Thyroid gland (tissue), 4 donors: ENCODE results near the gene RSPRY1. TPM values are rescaled to one million over a fixed set of nuclear protein-coding genes. Genes with fewer than 3 reads are reported as not detected.
"Not testable (repeated sequence)": the region's sequence is repeated elsewhere in the genome, so short reads cannot be mapped to it uniquely, and the experiment has no call there.

Source experiments
- DNase-seq, 2 donors: peaks; one replicate each; pipeline ENCODE4 v3.0.0-alpha.2; 2019
- H3K27ac ChIP-seq, 3 donors: fragments of 200-600 bp; sonication (generic); 1 replicate in 2 of 3; 2 replicates in 1 of 3; pipeline ENCODE4 v1.5.1; 2016 to 2019; ENCODE audit warnings: mild to moderate bottlenecking in 1 of 3, moderate library complexity in 1 of 3
- H3K27me3 ChIP-seq: fragments of 200-600 bp; sonication (generic); one replicate; pipeline ENCODE4 v1.5.1; 2019
- H3K36me3 ChIP-seq, 2 donors: fragments of 200-600 bp; sonication (generic); one replicate each; pipeline ENCODE4 v1.5.1; 2016 to 2019
- H3K4me1 ChIP-seq, 2 donors: fragments of 200-600 bp; sonication (generic); one replicate each; pipeline ENCODE4 v1.5.1; 2017 to 2019
- H3K4me3 ChIP-seq, 3 donors: fragments of 200-600 bp; sonication (generic); replicated peaks in 1 of 3; 1 replicate in 2 of 3; 2 replicates in 1 of 3; pipeline ENCODE4 v1.5.1; 2016; ENCODE audit warnings: mild to moderate bottlenecking in 1 of 3
- H3K9me3 ChIP-seq: fragments of 200-600 bp; sonication (generic); one replicate; pipeline ENCODE4 v1.5.1; 2017
- POLR2A ChIP-seq, 2 donors: fragments of 450-650 bp; IDR thresholded peaks; one replicate each; pipeline ENCODE4 v1.6.1; 2017; ENCODE audit warnings: antibody characterized with exemption in 2 of 2, mild to moderate bottlenecking in 2 of 2, moderate library complexity in 1 of 2
- WGBS, 2 donors: methylation state at CpG; one replicate each; pipeline ENCODE4 v1.1.5; 2017; 5-methylcytosine and 5-hydroxymethylcytosine counted together
- intact Hi-C: fragments of 100-400 bp; cut with DNase I; formaldehyde crosslinking; loops from one replicate; pipeline ENCODE4 v1.15.1; 2023
- total RNA-seq, 4 donors: library from RNA; depleted of rRNA; stranded (reverse); fragments of >200 nt; gene quantifications; one replicate each; pipeline ENCODE4 v1.2.3, GENCODE V29; 2016
- TF ChIP-seq, protein P1 (sequence below), 6 experiments: fragments of 200-600 bp in 3 of 6; fragments of 450-650 bp in 3 of 6; sonication (generic) in 3 of 6; IDR thresholded peaks; one replicate each; pipeline ENCODE4 v1.5.1; 2016 to 2019; ENCODE audit warnings: antibody characterized with exemption in 6 of 6, mild to moderate bottlenecking in 2 of 6, inconsistent platforms in 1 of 6, moderate library complexity in 1 of 6

Gene RSPRY1
- total RNA-seq, 4 donors from 2014 or later: 42.6 to 59.2 (median 53.9) TPM

DNA sequence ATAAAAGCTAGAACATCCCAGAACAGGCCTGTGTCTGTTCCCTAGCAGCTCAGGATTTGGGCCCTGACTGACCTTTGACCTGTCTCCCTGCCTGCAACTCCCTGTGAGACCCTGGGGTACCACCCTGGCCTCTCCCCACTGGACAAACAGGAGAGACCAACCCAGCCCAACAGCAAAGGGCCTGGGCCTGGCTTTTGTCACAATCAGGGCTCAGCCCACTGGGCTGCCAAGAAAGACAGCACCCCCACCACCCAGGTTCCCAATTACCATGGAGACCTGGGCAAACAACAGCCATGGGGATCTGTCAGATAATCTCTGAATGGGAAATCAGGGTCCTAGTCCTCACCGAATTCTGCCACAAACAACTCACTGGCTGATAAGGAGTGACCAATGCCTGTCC is 87.2 kb downstream of the RSPRY1 start:
- Histone ChIP-seq H3K27ac (no peak overlapping the region), H3K36me3 (no peaks in the 10 kb centered on the region), H3K4me3 (no peak overlapping the region), H3K27me3 (no peaks in the 10 kb centered on the region), H3K4me1 (peaks cover 6 to 14% of the 10 kb centered on the region in 2 donors), H3K9me3 (no peaks in the 10 kb centered on the region)
- TF ChIP-seq, protein P1, sequence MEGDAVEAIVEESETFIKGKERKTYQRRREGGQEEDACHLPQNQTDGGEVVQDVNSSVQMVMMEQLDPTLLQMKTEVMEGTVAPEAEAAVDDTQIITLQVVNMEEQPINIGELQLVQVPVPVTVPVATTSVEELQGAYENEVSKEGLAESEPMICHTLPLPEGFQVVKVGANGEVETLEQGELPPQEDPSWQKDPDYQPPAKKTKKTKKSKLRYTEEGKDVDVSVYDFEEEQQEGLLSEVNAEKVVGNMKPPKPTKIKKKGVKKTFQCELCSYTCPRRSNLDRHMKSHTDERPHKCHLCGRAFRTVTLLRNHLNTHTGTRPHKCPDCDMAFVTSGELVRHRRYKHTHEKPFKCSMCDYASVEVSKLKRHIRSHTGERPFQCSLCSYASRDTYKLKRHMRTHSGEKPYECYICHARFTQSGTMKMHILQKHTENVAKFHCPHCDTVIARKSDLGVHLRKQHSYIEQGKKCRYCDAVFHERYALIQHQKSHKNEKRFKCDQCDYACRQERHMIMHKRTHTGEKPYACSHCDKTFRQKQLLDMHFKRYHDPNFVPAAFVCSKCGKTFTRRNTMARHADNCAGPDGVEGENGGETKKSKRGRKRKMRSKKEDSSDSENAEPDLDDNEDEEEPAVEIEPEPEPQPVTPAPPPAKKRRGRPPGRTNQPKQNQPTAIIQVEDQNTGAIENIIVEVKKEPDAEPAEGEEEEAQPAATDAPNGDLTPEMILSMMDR (IDR thresholded peaks at IDR 0.05): no peak
- TF ChIP-seq POLR2A (IDR thresholded peaks at IDR 0.05): no peak
- no peak for DNase-seq
- intact Hi-C loops: no loop called here
- WGBS, 2 donors: 80 to 89% methylated on average over 1 of the region's 1 CpG

DNA sequence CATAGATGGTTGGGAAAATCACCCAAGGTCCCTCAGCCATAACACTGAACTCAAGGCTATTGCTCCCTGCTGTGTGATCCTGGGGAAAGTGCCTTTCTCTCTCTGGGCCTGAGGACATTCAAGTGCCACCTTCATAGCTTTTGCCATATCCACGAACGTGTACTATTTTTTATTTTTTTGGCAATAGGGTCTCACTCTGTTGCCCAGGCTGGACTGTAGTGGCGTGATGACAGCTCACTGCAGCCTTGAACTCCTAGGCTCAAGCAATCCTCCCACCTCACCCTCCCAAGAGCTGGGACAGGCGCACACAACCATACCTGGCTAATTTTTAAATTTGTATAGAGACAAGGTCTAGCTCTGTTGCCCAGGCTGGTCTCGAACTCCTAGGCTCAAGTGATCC is 87.7 kb downstream of the RSPRY1 start:
- peaks cover 2 to 9% of the 10 kb centered on the region in 2 donors for H3K4me1 ChIP-seq
- WGBS, 2 donors: 88 to 95% methylated on average over 5 of the region's 5 CpGs
- no peaks in the 10 kb centered on the region for H3K27me3 ChIP-seq
- H3K4me3 ChIP-seq: no peak overlapping the region
- intact Hi-C loops: no loop called here
- no peak for DNase-seq
- H3K9me3 ChIP-seq: no peaks in the 10 kb centered on the region
- H3K36me3 ChIP-seq: no peaks in the 10 kb centered on the region
- TF ChIP-seq POLR2A (IDR thresholded peaks at IDR 0.05): no peak
- H3K27ac ChIP-seq: no peak overlapping the region

DNA sequence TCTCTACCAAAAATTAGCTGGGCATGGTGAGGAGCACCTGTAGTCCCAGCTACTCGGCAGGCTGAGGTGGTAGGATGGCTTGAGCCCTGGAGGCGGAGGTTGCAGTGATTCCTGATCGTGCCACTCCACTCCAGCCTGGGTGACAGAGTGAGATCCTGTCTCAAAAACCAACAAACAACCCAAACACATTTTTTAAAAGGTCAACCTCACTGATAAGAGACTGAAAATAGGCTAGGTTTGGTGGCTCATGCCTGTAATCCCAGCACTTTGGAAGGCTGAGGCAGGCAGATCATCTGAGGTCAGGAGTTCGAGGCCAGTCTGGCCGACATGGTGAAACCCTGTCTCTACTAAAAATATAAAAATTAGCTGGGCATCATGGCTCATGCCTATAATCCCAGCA is 89.8 kb downstream of the RSPRY1 start:
- 72 to 84% methylated on average over 5 of the region's 5 CpGs for WGBS, 2 donors
- DNase-seq, H3K27me3 ChIP-seq, H3K36me3 ChIP-seq, intact Hi-C loops, H3K9me3 ChIP-seq, H3K27ac ChIP-seq, H3K4me3 ChIP-seq, H3K4me1 ChIP-seq: not testable (repeated sequence)

DNA sequence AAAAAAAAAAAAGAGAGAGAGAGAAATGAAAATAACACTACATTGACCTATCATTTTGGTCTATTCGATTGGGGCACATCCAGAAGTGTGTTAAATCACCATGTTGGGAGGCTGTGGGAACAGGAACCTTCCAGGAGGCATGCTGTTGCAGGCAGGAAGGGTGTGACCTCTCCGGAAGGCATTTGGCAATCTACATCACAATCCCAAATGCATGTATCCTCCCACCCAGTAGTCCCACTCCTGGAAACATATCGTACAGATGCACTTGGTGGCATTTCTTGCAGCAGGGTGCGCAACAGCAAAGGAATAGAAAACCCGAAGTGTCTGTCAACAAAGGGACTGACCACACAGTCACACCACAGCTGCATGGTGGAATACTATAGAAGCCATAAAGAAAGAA is 90.5 kb downstream of the RSPRY1 start:
- no peak for TF ChIP-seq POLR2A (IDR thresholded peaks at IDR 0.05)
- TF ChIP-seq, protein P1 (IDR thresholded peaks at IDR 0.05): no peak
- H3K27me3 ChIP-seq: no peaks in the 10 kb centered on the region
- no peaks in the 10 kb centered on the region for H3K9me3 ChIP-seq
- no peak overlapping the region for H3K27ac ChIP-seq
- no peak for DNase-seq
- 73 to 82% methylated on average over 5 of the region's 5 CpGs for WGBS, 2 donors
- H3K36me3 ChIP-seq: no peaks in the 10 kb centered on the region
- intact Hi-C loops: no loop called here
- peaks cover 0 to 7% of the 10 kb centered on the region in 2 donors for H3K4me1 ChIP-seq
- no peak overlapping the region for H3K4me3 ChIP-seq

DNA sequence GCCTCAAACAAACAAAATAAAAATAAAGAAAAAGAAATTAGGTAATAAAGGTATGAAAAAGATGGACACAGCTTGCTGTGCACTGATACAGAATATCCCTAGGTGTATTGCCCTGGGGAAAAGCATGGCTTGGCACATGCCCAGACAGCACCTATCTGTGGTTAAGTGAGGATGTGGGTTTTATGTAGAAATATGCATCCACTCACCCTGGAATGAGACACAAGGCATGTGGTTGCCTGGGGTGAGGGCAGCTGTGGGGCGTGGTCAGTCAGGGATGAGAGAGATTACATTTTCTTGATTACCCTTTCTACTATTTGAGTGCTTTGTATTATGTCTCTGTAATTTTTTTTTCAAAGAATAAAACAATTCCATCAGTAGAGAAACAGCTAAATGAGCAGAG is 91.5 kb downstream of the RSPRY1 start:
- DNase-seq: no peak
- H3K9me3 ChIP-seq: no peaks in the 10 kb centered on the region
- no peak overlapping the region for H3K27ac ChIP-seq
- H3K36me3 ChIP-seq: no peaks in the 10 kb centered on the region
- no peak overlapping the region for H3K4me3 ChIP-seq
- 81 to 88% methylated on average over 1 of the region's 1 CpG for WGBS, 2 donors
- TF ChIP-seq, protein P1 (IDR thresholded peaks at IDR 0.05): no peak
- TF ChIP-seq POLR2A (IDR thresholded peaks at IDR 0.05): no peak
- no peaks in the 10 kb centered on the region for H3K27me3 ChIP-seq
- intact Hi-C loops: no loop called here
- peaks cover 3 to 11% of the 10 kb centered on the region in 2 donors for H3K4me1 ChIP-seq

DNA sequence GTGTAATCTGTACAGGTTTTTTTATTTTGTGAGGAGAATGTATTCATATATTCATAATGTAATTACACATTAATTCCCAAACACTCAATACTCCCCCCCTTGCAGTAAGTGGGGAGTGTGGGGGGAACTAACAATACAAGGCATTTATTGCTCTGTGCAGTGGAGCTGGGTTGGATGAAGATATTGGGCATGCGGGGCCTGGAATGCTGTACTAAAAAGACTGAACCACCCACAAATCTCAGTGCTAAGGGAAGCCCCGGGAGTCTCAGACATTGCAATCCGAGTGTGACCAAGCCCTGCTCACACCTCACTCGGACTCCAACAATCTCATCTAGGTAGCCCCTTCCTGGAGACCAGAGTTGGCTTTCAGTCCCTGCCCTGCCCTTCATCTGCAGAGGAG is 92.4 kb downstream of the RSPRY1 start:
- H3K27ac ChIP-seq: no peak overlapping the region

More for the DNA sequence above, 92.4 kb downstream of the RSPRY1 start:
- Histone ChIP-seq H3K27me3 (no peaks in the 10 kb centered on the region), H3K9me3 (no peaks in the 10 kb centered on the region), H3K4me3 (no peak overlapping the region), H3K36me3 (no peaks in the 10 kb centered on the region), H3K4me1 (peaks cover 11 to 20% of the 10 kb centered on the region in 2 donors)
- intact Hi-C loops: no loop called here
- TF ChIP-seq POLR2A (IDR thresholded peaks at IDR 0.05): no peak
- TF ChIP-seq, protein P1 (IDR thresholded peaks at IDR 0.05): no peak
- WGBS, 2 donors: 89 to 92% methylated on average over 3 to 4 of the region's 4 CpGs
- no peak for DNase-seq
